HEK293 (cell line): ENCODE measurements around the gene L3MBTL4.

Source experiments
- CTCF ChIA-PET: fragments of 350-600 bp; formaldehyde crosslinking; extraction: SDS; loops from one replicate; lab custom pipeline; 2021; ENCODE audit warnings: antibody characterized with exemption; lab: Yijun Ruan, JAX
- POLR2A ChIA-PET: fragments of 300-600 bp; formaldehyde crosslinking; extraction: SDS; loops from one replicate; lab custom pipeline; 2020; ENCODE audit warnings: antibody characterized with exemption, inconsistent platforms; lab: Yijun Ruan, JAX
- H3K27ac ChIP-seq: fragments of 200-500 bp; sonication (Bioruptor generic); 2 replicates; pipeline ENCODE4 v1.5.1; 2014; ENCODE audit warnings: low read depth, low read length, control low read depth, inconsistent platforms; ENCODE audit errors: extremely low read depth
- H3K36me3 ChIP-seq, 2 experiments: fragments of 200-500 bp in 1 of 2; sonication (Bioruptor generic) in 1 of 2; 1 replicate in 1 of 2; 2 replicates in 1 of 2; pipeline ENCODE4 v1.5.1; 2014 to 2017; ENCODE audit warnings: inconsistent platforms in 2 of 2, low read length in 2 of 2; ENCODE audit not compliant: control insufficient read depth in 2 of 2, insufficient read depth in 1 of 2
- H3K4me1 ChIP-seq: fragments of 200-500 bp; sonication (Bioruptor generic); 2 replicates; pipeline ENCODE4 v1.5.1; 2014; ENCODE audit warnings: mild to moderate bottlenecking, low read length, inconsistent platforms; ENCODE audit not compliant: control insufficient read depth, insufficient read depth
- H3K4me3 ChIP-seq: 2 replicates; pipeline ENCODE4 v1.5.1; 2011; ENCODE audit warnings: low read depth, mild to moderate bottlenecking, control low read depth, low read length, moderate library complexity
- H3K9me3 ChIP-seq: fragments of 200-500 bp; sonication (Bioruptor generic); 2 replicates; pipeline ENCODE4 v1.5.1; 2014; ENCODE audit warnings: low read depth, low read length, inconsistent platforms; ENCODE audit not compliant: control insufficient read depth, insufficient read depth
- GLI2 ChIP-seq: fragments of 450-650 bp; formaldehyde crosslinking; IDR thresholded peaks from 2 replicates; pipeline ENCODE4; 2017; ENCODE audit warnings: missing biosample characterization, missing genetic modification characterization, low read depth, borderline replicate concordance
- KLF10 ChIP-seq: fragments of 450-650 bp; IDR thresholded peaks from 2 replicates; pipeline ENCODE4 v1.5.1; 2018; ENCODE audit warnings: missing biosample characterization, mild to moderate bottlenecking, missing genetic modification characterization
- MYNN ChIP-seq: fragments of 450-650 bp; formaldehyde crosslinking; IDR thresholded peaks from 2 replicates; pipeline ENCODE4 v1.5.1; 2016; ENCODE audit warnings: missing biosample characterization, missing genetic modification characterization, borderline replicate concordance
- SP3 ChIP-seq: fragments of 450-650 bp; formaldehyde crosslinking; IDR thresholded peaks from 2 replicates; pipeline ENCODE4 v1.5.1; 2016; ENCODE audit warnings: missing biosample characterization, missing genetic modification characterization
- TSHZ1 ChIP-seq: fragments of 450-650 bp; formaldehyde crosslinking; IDR thresholded peaks from 2 replicates; pipeline ENCODE4 v1.5.1; 2016; ENCODE audit warnings: missing biosample characterization, missing genetic modification characterization, borderline replicate concordance
- YY1 ChIP-seq: fragments of 450-650 bp; formaldehyde crosslinking; IDR thresholded peaks from 2 replicates; pipeline ENCODE4 v1.5.1; 2018; ENCODE audit warnings: missing biosample characterization, missing genetic modification characterization
- ZBTB48 ChIP-seq: fragments of 450-650 bp; formaldehyde crosslinking; IDR thresholded peaks from 2 replicates; pipeline ENCODE4 v1.5.1; 2016; ENCODE audit warnings: missing biosample characterization, missing genetic modification characterization
- ZNF121 ChIP-seq: fragments of 450-650 bp; formaldehyde crosslinking; IDR thresholded peaks from 2 replicates; pipeline ENCODE4 v1.5.1; 2016; ENCODE audit warnings: missing biosample characterization, missing genetic modification characterization
- ZNF146 ChIP-seq: fragments of 450-650 bp; formaldehyde crosslinking; IDR thresholded peaks from 2 replicates; pipeline ENCODE4 v1.5.1; 2016; ENCODE audit warnings: missing biosample characterization, missing genetic modification characterization
- ZNF155 ChIP-seq: fragments of 450-650 bp; formaldehyde crosslinking; IDR thresholded peaks from 2 replicates; pipeline ENCODE4 v1.5.1; 2016; ENCODE audit warnings: missing biosample characterization, missing genetic modification characterization
- ZNF16 ChIP-seq: fragments of 450-650 bp; formaldehyde crosslinking; IDR thresholded peaks from 2 replicates; pipeline ENCODE4 v1.5.1; 2016; ENCODE audit warnings: low read depth, missing biosample characterization, missing genetic modification characterization
- ZNF174 ChIP-seq: fragments of 450-650 bp; formaldehyde crosslinking; IDR thresholded peaks from 2 replicates; pipeline ENCODE4 v1.5.0; 2017; ENCODE audit warnings: missing biosample characterization, mild to moderate bottlenecking, missing genetic modification characterization
- ZNF311 ChIP-seq: fragments of 450-650 bp; formaldehyde crosslinking; IDR thresholded peaks from 2 replicates; pipeline ENCODE4 v1.5.1; 2017; ENCODE audit warnings: missing biosample characterization, missing genetic modification characterization, borderline replicate concordance
- ZNF354C ChIP-seq: fragments of 450-650 bp; formaldehyde crosslinking; IDR thresholded peaks from 2 replicates; pipeline ENCODE4 v1.5.1; 2016; ENCODE audit warnings: missing biosample characterization, missing genetic modification characterization, low read depth, borderline replicate concordance
- ZNF404 ChIP-seq: fragments of 450-650 bp; formaldehyde crosslinking; IDR thresholded peaks from 2 replicates; pipeline ENCODE4 v1.5.1; 2017; ENCODE audit warnings: missing biosample characterization, missing genetic modification characterization
- ZNF416 ChIP-seq: fragments of 450-650 bp; formaldehyde crosslinking; IDR thresholded peaks from 2 replicates; pipeline ENCODE4 v1.5.1; 2016; ENCODE audit warnings: missing biosample characterization, missing genetic modification characterization
- ZNF596 ChIP-seq: fragments of 450-650 bp; IDR thresholded peaks from 2 replicates; pipeline ENCODE4 v1.5.0; 2018; ENCODE audit warnings: missing biosample characterization, mild to moderate bottlenecking, missing genetic modification characterization, moderate library complexity
- ZNF664 ChIP-seq: fragments of 450-650 bp; formaldehyde crosslinking; IDR thresholded peaks from 2 replicates; pipeline ENCODE4 v1.5.1; 2016; ENCODE audit warnings: missing biosample characterization, missing genetic modification characterization
- ZNF747 ChIP-seq: fragments of 450-650 bp; formaldehyde crosslinking; IDR thresholded peaks from 2 replicates; pipeline ENCODE4 v1.5.1; 2016; ENCODE audit warnings: missing biosample characterization, missing genetic modification characterization
- ZNF776 ChIP-seq: fragments of 450-650 bp; formaldehyde crosslinking; IDR thresholded peaks from 2 replicates; pipeline ENCODE4 v1.5.0; 2017; ENCODE audit warnings: missing biosample characterization, missing genetic modification characterization, borderline replicate concordance
- TF ChIP-seq, protein P1 (sequence below): fragments of 450-650 bp; formaldehyde crosslinking; IDR thresholded peaks from 2 replicates; pipeline ENCODE4 v1.5.1; 2016; ENCODE audit warnings: missing biosample characterization, missing genetic modification characterization
- TF ChIP-seq, protein P2 (sequence below): fragments of 450-650 bp; formaldehyde crosslinking; IDR thresholded peaks from 2 replicates; pipeline ENCODE4 v1.5.1; 2016; ENCODE audit warnings: missing biosample characterization, missing genetic modification characterization, low read depth

The L3MBTL4 gene

GRCh38 chr18:5984245-5984644 is 430.5 kb downstream of the L3MBTL4 start (continued):
- TF ChIP-seq ZNF121 (tag by site-specific recombination) (no peak), ZNF747 (no peak), ZNF354C (tag by site-specific recombination) (no peak)
- TF ChIP-seq, protein P1, sequence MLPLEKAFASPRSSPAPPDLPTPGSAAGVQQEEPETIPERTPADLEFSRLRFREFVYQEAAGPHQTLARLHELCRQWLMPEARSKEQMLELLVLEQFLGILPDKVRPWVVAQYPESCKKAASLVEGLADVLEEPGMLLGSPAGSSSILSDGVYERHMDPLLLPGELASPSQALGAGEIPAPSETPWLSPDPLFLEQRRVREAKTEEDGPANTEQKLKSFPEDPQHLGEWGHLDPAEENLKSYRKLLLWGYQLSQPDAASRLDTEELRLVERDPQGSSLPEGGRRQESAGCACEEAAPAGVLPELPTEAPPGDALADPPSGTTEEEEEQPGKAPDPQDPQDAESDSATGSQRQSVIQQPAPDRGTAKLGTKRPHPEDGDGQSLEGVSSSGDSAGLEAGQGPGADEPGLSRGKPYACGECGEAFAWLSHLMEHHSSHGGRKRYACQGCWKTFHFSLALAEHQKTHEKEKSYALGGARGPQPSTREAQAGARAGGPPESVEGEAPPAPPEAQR (tag by site-specific recombination), result no peak

DNA sequence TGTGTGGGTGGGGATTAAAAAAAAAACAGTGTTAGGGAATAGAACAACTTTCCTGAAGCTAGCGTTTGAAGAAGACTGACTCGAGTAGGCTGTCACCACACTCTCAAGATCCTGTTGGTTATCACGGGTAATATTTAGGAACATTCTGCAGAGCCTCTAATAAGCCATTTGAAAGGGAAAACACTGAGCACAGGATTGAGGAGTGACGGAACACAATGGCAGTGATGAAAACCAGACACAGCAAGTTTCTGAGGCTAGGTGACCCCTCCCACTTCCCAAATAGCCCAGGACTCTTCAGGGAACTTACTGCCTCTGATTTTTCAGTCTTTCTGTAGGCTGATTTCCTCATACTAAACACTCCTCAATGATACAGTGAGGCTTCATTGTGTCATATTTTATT is 431.2 kb downstream of the L3MBTL4 start:
- no peak overlapping the region for H3K4me3 ChIP-seq
- ChIA-PET CTCF (interaction anchor here (0.6 kb wide), 1 partner anchor 475 kb away, joined by 3 read pairs; no protein-coding TSS in a partner anchor), POLR2A (no interaction called here)
- H3K4me1 ChIP-seq, result no peaks in the 10 kb centered on the region
- H3K9me3 ChIP-seq, result no peaks in the 10 kb centered on the region
- H3K27ac ChIP-seq, result no peak overlapping the region
- H3K36me3 ChIP-seq, result no peaks in the 10 kb centered on the region
- no peak for TF ChIP-seq ZNF747
- no peak for TF ChIP-seq ZNF155 (tag by site-specific recombination)

- Histone ChIP-seq H3K4me3 (no peak overlapping the region), H3K36me3 (no peaks in the 10 kb centered on the region), H3K4me1 (no peaks in the 10 kb centered on the region), H3K27ac (no peak overlapping the region), H3K9me3 (no peaks in the 10 kb centered on the region)
- ChIA-PET POLR2A (no interaction called here), CTCF (no interaction called here)
- no peak for TF ChIP-seq TSHZ1 (tag by site-specific recombination)
- TF ChIP-seq GLI2, result no peak
- TF ChIP-seq ZNF664 (tag by site-specific recombination), result no peak
- TF ChIP-seq ZNF596 (tag by site-specific recombination), result no peak
- no peak for TF ChIP-seq ZBTB48 (tag by site-specific recombination)
- TF ChIP-seq SP3 (tag by site-specific recombination), result no peak
- TF ChIP-seq ZNF416 (tag by site-specific recombination), result no peak
- TF ChIP-seq ZNF311 (tag by site-specific recombination), result no peak
- TF ChIP-seq ZNF146, result no peak
- no peak for TF ChIP-seq ZNF16
- TF ChIP-seq ZNF404 (tag by site-specific recombination), result no peak
- TF ChIP-seq ZNF776 (tag by site-specific recombination), result no peak
- TF ChIP-seq MYNN (tag by site-specific recombination), result no peak
- TF ChIP-seq KLF10 (tag by site-specific recombination), result no peak
- no peak for TF ChIP-seq ZNF174 (tag by site-specific recombination)
- TF ChIP-seq YY1, result no peak
- TF ChIP-seq, protein P2, sequence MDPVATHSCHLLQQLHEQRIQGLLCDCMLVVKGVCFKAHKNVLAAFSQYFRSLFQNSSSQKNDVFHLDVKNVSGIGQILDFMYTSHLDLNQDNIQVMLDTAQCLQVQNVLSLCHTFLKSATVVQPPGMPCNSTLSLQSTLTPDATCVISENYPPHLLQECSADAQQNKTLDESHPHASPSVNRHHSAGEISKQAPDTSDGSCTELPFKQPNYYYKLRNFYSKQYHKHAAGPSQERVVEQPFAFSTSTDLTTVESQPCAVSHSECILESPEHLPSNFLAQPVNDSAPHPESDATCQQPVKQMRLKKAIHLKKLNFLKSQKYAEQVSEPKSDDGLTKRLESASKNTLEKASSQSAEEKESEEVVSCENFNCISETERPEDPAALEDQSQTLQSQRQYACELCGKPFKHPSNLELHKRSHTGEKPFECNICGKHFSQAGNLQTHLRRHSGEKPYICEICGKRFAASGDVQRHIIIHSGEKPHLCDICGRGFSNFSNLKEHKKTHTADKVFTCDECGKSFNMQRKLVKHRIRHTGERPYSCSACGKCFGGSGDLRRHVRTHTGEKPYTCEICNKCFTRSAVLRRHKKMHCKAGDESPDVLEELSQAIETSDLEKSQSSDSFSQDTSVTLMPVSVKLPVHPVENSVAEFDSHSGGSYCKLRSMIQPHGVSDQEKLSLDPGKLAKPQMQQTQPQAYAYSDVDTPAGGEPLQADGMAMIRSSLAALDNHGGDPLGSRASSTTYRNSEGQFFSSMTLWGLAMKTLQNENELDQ (tag by site-specific recombination), result no peak
Measured at GRCh38 chr18:5982332-5982731, 432.4 kb downstream of the L3MBTL4 start.
